HG03469 (cell line): ENCODE results near the gene CTSA.
"Not testable (repeated sequence)": the region's sequence is repeated elsewhere in the genome, so short reads cannot be mapped to it uniquely, and the experiment has no call there.

ENCODE experiments used
- ATAC-seq: cut with Tn5 transposase; IDR thresholded peaks from one replicate; pipeline ENCODE4 v1.9.1; 2021; ENCODE audit warnings: mild to moderate bottlenecking, moderate library complexity, moderate number of reproducible peaks; ENCODE audit not compliant: unreplicated experiment

Gene CTSA

GRCh38 chr20:45863543-45864470 is 27.3 kb upstream of the CTSA start:
- ATAC-seq = no peak

- no peak for ATAC-seq
These were observed 24.7 kb upstream of the CTSA start for GRCh38 chr20:45866454-45866853.

- ATAC-seq = no peak
These were observed 23.9 kb upstream of the CTSA start for GRCh38 chr20:45867136-45867818.

DNA sequence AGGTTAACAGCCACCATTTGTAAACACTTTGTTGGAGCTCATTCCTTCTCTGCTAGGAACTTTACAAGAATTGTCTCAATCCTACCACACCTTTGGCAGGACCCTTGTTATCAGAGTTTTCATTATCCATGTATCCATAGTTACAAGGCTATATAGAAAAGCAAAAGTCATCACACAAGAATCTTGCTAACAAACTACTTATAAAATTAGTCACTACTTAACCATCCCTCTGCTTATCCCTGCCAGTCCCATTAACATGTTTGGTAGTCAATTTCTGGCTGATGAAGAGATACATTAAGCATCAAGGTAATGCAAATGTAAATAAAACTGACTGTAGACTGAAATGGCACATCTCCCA is 23.3 kb upstream of the CTSA start:
- ATAC-seq = no peak

- no peak for ATAC-seq
These were observed 18.5 kb upstream of the CTSA start for GRCh38 chr20:45872626-45873025.

DNA sequence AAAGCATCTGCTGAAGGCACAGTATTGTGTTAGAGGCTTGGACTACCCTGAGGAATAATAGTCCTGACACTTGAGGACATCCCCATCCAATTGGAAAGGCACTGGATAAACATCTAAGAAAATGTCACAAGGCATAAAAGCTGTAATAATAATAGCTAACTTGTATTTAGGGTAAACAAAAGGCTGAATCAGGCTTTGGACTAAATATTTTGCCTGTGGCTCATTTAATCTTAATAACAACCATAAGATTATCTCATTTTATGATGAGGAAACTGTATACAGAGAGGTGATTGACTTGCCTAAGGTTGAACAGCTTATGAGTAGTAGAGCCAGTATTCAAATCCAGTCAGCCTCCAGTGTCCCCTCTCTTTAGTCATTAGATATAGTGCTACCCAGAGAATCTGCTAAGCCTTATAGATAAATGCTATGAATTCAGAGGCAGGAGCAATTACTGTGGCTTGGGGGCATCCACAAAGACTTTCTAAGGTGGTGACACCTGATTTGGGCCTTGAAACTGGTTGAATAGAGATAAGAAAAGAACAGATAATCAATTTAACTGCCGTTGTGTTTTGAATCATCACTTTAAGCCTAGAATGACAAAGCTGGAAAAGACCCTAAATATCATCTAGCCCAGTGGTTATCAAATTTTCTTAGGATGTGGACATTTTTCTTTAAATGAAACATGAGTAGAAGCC is 17.6 kb upstream of the CTSA start:
- ATAC-seq = no peak

GRCh38 chr20:45874104-45874481 is 17.0 kb upstream of the CTSA start:
- not testable (repeated sequence) for ATAC-seq

DNA sequence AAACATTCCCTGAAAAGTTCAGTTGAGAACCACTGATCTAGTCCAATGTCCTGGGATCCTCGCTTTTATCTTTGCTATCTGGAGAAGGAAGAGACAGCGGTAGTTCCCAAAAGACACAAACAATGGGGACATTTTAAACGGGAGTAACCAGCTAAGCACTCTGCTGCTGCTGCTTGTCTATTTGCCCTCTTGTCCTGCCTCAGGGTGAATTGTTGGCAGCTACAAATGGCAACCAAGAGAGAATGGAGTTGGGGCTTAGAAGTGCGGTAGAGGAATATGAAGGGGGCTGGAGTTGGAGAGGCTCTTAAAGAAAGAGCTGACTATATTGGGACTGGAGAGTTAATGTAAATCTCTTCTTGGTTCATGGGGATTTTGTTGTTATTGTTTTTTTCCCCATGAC is 16.6 kb upstream of the CTSA start:
- ATAC-seq = no peak

- no peak for ATAC-seq
These were observed 12.9 kb upstream of the CTSA start for GRCh38 chr20:45878076-45878761.

- ATAC-seq = peak; percentile 90
These were observed 9.9 kb upstream of the CTSA start, which contains the start of gene ZSWIM1 for GRCh38 chr20:45880988-45881788. ZSWIM1 (plus strand) TSS chr20:45881227; CDS start chr20:45882593, 1,366 bp downstream.

- no peak for ATAC-seq
These were observed 8.6 kb upstream of the CTSA start for GRCh38 chr20:45882469-45883099.

GRCh38 chr20:45883100-45883469 is 8.1 kb upstream of the CTSA start:
- no peak for ATAC-seq

DNA sequence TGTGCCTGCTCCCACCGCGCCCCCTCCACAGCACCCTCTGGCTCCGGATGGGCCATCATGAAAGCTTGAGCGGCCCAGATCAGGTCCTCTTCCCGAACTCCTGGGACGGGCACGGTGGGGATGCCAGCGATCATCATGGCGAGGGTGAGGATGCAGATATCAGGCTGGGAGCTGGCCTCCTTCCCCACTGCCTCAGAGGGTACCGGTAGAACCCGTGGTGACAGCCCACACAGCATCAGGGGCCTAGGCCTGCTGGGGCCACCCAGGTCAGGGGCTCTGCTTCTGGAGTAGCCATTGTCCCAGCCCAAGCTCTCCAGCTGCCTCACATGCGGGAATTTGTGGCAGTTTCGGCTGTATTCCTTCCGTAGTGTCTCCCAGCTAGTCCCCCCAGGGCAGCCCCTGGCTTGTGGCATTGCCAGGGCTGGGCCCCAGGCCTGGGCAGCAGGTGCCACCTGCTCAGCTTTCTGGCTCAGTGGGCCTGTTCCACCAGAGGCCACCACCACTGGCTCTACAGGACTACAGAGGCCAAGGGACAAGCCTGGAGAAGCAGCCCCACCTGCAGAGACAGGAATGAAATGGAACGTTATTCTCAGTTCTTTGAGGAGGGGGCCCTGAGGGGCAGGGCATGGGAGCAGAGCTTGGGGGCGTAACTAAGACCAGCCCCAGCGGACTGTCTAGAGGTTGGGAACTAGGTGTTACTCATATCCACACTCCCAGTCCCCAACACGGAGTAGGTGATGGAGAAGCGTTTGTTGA is 4.4 kb upstream of the CTSA start:
- no peak for ATAC-seq

DNA sequence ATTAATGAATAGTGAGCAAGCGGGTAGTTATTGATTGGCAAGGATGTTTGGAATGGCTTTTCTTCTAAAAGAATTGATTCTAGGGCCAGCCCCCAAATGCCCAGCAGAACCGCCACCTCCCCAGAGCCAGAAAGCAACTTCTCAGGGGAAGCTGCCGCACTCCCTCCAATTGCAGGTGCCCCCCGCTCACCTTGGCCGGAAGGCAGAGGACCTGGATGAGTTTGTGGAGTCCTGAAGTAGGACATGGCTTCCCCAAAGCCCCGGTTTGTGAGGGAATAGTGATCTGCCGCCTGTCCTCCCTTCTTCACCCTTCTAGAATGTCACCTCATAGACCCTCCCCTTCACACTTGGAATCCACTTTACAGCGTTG is 3.8 kb upstream of the CTSA start, which contains the start of gene SPATA25:
SPATA25 (minus strand) TSS at position 277 of the 370 bp plus-strand sequence; CDS start at position 245, 32 bp downstream.
- no peak for ATAC-seq

DNA sequence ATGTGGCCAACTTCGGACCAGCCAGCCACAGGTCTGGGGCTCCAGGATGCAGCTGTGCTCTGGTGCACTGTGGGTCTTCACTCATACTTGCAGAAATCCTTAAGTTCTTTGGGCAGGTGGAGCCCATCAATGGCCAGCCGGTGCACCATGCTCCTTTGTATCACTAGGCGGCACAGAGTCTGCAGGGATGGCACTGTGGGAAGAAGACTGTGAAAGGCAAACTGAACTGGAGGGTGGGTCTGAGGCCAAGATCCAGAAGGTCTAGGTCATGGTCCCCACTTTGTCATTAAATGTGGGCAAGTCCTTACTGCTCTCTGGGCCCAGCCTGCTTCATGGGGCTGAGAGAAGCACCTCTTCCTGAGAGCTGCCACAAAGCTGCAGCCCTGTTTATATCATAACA is 2.5 kb upstream of the CTSA start:
- no peak for ATAC-seq

GRCh38 chr20:45890077-45890984 is 804 bp upstream of the CTSA start:
- no peak for ATAC-seq

DNA sequence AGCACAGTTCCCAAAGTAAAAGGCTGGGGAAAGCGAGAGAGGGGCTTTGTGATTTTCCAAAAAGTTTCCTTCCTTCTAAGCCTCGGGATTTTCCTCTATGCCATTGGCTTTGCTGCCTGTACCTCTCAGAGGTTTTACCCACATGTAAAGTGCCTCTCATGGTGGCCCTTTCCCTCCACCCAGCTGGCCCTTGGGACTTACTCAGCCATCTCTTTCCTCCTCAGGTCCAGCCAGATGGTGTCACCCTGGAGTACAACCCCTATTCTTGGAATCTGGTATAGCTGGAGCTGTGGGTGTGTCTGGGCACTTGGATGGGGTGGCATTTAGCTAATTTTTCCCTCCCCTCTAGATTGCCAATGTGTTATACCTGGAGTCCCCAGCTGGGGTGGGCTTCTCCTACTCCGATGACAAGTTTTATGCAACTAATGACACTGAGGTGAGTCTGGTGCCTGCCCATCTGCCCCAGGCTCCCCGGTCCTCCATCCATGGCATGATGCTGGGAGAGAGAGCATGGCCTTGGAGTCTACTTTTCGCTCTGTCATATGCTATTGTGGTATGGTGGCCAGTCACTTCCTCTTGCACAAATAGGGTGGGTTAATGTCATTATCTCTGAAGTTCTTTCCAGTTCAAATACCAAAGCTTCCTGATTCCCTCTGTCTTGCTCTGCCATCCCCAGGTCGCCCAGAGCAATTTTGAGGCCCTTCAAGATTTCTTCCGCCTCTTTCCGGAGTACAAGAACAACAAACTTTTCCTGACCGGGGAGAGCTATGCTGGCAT is 1.1 kb downstream of the CTSA start:
- ATAC-seq = no peak
